Dermis lymphatic vessel endothelial cell (primary cell): ENCODE results near the gene ZNF280D. TPM values are rescaled to one million over a fixed set of nuclear protein-coding genes. Genes with fewer than 3 reads are reported as not detected.

Experiments
- total RNA-seq: library from RNA; depleted of rRNA; stranded (reverse); fragments of >200 nt; gene quantifications from 2 replicates; pipeline ENCODE4 v1.2.1, GENCODE V29; 2014

The ZNF280D gene
- 17.4 and 29.6 TPM in 2 replicates for total RNA-seq

DNA sequence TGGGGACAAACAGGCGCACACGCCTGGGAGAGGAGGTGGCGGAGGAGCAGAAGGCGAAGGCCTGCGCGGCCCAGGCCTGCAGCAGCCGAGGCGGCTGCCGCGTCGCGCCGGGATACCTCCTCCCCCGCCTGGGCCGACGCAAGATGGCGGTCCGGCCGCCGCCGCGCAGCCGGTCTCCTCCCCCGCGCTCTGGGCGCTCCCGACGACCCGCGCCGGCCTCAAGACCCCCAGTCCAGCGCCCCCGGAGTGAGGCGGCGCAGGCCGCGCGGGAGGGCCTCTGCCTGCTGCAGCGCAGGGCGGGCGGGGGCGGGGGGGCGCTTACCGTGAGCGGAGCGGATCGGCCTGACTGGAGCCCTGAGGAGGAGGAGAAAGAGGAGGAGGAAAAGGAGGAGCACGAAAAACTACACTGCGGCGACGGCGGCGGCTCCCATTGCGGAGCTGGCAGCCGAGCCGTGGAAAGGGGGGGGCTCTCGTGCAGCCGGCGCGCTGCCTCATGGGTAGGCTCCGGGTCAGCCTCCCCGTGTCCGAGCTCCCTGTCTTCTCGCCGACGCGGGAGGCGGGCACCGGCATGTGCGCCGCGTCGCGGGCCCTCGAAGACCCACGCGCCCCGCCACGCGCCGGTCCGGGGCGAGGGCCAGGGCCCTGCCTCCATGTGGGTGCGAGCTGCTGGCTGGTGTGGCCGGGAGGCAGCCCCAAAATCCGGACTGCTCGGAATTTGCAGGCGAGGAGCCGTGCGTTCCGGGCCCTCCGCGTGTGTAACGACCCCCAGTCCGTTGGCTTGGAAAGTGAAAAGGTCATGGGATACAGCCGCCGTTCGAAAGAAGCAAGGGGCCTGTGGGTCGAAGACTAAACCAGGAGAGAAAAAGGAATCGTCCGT lies at the start of gene ZNF280D:
TSS of gene ZNF280D (minus strand) at position 374 of the 877 bp plus-strand sequence. CDS start 26,400 bp downstream, outside the sequence.

Other genes starting within 250 kb of the ZNF280D start
- gene TCF12, start 185.1 kb upstream of the ZNF280D start, total RNA-seq, result 63.2 and 95.6 TPM in 2 replicates